HG03558 (cell line): ENCODE results near the gene GPS2.

Source experiments
- ATAC-seq: cut with Tn5 transposase; IDR thresholded peaks from one replicate; pipeline ENCODE4 v1.9.1; 2021; ENCODE audit warnings: moderate number of reproducible peaks; ENCODE audit not compliant: unreplicated experiment; ENCODE audit errors: extremely low read depth

Gene GPS2

DNA sequence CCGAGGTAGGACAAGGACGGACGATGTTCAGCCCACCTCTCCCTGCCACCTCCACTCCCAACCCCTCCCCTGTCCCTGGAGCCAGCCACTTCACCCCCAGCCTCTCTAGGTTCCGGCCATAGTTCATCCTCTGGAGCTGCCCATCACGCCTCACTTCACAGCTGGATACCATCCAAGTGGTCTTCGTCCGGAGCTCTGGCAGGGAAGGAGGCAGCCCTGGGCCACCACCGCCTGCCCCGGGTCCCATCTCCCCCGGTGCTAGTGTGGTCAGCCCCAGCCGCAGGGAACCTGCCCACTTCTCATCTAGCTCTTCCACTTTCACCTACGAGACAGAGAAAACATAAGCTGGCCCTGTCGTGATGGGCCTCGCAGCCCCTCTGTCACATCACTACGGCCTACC lies 6.3 kb upstream of the GPS2 start:
- ATAC-seq: no peak

GRCh38 chr17:7318121-7318860 lies 3.1 kb upstream of the GPS2 start:
- ATAC-seq: no peak

GRCh38 chr17:7317161-7317803 lies 2.1 kb upstream of the GPS2 start:
- ATAC-seq: no peak

DNA sequence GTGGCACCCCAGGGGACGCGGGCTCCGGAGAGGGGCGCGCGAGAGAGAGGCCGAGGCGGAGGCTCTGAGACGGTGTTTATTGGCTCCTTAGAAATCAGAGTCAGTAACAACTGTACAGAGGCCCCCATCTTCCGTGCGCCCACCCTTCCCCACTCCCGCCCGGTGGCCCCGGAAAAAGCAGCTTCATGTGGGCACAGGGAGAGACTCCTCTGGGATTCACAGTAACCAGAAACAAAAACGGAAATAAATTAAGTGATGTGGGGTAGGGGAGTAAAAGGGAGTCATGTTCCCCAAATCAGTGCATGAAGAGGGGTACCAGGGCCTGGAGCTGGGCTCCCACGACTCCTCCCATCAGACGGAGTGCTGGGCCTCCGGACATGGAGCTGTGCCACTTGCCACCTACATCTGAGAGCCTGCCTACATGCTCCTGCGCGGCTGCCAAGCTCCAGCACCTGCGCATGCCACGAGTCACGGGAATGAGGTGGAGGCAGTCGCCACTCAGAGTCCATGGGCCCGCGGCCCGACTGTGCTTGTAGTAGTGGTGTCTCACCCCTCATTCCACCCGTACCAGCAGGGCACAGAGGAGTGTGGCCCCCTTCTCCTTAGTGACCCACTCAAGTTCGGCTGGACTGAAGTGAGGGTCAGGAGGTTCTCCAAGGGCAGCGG lies 543 bp upstream of the GPS2 start:
- ATAC-seq: no peak

- no peak for ATAC-seq
Measured at GRCh38 chr17:7313890-7314718, 1.1 kb downstream of the GPS2 start.

DNA sequence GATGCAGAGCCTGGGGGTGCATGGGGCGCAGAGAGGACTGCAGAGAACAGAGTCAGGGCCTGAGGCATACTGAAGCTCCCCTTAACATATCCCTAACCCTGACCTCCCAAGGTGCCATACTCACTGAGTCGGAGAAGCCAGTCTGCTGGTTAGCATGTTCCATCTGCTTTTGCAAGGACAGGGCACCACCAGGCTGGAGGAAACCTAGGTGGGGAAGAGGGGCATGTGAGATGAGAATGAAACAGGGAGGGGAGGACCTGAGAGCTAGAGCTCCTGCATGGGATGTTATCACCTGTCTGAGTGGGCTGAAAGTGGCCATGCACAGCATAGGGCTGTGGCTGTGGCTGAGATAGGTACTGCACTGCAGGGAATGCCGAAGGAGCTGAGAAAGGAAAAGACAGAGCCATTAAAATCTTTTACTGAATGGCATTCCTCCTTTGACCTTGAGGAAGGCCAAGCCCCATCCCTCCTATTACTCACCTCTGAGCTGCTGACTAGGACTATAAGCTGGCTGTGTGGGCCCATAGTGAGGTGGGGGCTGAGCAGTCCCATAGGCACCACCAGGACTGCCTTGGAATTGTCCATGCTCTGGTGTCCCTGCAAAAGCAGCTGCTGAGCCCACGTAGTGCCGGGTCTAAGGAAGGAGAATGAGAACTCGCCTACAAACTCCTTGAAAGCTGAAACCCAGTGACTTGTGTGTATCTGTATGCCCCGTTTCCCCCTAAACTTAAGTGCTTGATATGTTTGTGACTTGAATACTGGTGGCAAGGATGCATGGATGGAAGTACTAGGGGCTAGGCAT lies 1.9 kb downstream of the GPS2 start:
- ATAC-seq: no peak

DNA sequence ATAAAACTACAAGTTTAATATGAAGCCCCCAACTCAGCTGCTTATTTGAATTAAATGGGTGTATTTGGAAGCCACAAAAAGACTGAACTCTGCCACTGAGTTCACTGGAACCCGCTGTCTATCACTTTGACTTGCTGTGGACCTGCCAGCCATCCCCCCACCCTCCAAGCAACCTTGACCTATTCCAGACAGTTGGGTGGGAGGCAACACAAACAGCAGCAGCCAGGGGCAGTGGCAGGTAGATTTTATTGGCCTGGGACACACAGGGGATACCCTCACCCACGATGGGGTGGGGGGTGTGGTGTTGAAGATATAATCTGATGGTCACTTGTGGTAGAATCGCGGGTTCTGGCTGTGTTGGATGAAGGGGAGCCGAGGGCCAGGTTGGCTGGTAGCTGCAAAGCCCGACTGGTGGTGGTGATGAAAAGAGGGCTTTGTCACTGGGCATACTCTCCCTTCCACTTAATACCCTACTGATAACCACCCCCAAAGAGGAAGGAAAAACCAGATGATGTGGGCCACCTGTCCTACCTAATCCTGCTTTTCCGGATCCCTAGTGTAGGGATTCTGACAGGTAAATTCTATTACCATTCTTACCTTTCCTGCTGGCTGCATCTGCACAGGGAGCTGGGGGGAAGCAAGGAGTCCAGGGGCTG lies 2.6 kb downstream of the GPS2 start:
- no peak for ATAC-seq

DNA sequence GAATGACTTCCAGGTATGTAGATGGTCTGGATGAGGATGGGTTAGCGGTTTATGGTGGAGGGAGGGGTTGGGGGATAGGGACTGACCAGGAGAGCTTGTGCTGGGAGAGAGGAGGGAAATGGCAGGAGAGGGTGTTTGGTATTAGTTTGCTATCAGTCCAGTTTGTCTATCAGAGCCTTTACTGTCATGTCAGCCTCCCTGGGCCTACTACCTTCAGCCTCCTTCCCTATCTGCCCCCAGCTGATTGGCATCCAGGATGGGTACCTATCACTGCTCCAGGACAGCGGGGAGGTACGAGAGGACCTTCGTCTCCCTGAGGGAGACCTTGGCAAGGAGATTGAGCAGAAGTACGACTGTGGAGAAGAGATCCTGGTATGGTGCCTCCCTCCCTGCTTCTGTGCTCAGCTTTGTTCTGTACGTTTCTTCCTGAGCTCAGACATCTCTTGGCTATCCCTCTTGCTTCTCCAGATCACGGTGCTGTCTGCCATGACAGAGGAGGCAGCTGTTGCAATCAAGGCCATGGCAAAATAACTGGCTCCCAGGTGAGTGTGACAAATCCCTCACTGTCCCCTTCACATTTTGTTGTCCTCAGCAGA lies 4.0 kb downstream of the GPS2 start:
- no peak for ATAC-seq

GRCh38 chr17:7309628-7310027 lies 5.5 kb downstream of the GPS2 start:
- ATAC-seq: no peak

DNA sequence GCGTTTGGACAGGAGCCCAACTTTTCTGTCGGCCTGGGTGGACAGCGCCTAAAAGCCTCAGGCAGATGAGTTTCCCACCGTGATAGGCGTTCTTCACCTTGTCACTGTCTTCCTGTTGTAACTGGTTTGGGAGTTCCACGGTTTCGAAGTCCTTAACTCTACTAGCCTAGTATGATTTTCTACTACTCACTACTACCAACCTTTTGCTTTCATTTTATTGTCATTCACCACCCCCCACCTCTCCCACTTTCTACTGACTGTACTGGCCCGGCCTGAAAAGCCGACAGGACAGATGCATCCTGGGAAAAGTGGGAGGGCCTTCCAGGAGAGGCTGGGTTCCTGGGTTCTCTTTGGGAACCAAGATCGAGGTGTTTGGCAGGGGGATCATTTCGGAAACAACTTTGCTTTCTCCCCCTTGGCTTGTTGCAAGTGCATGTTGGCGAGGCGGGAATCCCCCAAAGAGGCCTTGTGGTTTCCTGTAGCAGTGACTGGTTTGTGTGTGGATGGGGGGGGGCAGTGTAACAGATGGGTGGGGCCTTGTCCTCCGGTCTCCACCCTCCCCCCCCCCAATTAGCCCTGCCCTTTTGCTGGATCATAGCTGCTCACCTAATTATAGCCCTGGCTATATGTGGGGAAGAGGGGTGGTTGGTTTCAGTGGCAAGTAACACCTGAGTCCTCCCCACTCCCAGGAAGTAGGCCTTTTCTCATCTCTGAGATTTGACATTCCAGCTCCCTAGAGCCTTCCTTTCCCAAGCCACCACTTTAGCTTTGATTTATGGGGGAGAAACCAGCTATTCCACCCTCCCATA lies 6.3 kb downstream of the GPS2 start:
- no peak for ATAC-seq

DNA sequence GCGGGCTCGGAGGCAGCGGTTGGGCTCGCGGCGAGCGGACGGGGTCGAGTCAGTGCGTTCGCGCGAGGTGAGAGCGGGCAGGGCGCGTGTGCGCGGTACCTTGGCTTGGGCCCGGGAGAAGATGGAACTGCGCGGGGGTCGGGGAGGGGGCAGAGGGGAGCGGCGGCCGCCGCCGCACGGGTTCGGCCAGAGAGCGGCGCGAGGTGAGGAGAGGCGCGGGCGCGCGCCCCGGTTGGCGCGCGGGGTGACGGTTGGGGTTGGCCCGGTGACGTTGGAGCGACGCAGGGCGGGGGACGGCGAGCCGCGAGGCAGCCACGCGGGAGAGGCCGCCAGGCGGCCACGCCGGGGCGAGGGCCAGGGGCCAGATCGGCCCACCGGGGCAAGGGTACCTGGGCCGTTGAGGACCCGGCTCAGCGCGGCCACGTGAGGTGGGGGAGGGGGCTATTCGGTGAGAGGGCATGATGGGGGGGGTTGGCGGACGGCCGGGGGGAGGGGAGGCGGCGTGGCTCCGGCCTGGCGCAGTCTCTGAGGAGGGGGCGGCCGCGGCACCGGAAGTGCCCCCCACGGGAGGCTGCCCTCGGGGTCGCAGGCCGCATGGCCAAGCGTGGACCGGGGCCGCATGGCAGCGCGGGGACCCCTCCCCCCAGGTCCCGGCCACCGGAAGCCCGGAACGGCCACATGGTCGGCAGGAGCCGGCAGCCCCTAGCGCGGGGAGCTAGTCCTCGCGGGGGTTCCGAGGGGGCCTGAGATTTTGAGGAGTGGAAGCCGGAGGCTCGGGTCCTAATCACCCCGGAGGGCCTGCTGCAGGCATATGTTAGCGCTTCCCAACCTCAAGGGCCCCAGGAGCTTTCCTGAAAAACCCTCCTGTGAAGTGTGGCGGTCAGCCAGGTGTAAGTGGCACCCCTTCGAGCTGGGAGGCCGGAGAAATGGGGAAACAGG lies 7.2 kb downstream of the GPS2 start:
- no peak for ATAC-seq

DNA sequence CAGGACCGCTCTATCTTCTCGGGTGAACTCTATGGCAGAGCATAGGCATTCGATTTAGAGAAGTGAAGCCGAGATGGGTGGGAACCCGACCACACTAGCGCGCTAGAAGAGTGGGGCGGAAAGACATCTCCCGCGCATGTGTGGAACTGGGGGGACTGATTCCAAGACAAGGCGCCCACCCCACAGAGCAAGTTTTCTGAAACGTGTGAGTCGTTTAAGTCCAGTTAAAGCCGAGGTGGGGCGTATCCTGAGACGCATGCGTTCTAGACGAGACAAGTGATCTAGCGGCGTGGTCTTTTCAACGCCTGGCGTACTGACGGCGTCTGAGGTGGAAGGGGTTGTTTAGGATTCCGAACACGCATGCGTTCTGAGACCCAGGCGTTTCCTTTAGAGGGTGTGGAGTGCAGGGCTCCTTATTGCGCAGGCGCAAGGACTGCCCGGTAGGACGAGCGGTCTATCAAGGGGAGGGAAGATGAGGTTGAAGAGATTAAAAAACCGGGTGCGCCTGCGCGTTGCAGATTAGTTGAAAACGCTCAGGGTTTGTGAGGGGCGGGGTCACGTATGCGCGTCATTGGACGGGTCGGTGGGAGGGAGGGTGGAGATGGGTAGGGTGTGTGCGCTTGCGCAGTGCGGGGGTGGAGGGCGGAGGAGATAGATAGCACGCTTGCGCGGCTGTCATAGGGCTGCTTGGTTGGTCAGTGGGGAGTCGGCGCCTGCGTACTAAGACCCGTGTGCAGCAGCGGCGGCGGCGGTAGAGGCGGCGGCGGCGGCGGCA lies 8.1 kb downstream of the GPS2 start, which contains the start of gene EIF5A:
TSS of gene EIF5A (plus strand) at position 718 of the 775 bp plus-strand sequence. CDS start 2,008 bp downstream, outside the sequence.
- ATAC-seq: peak; percentile 42

- ATAC-seq: no peak
Measured at GRCh38 chr17:7304179-7304578, 11.0 kb downstream of the GPS2 start.

- no peak for ATAC-seq
Measured at GRCh38 chr17:7296189-7296861, 18.8 kb downstream of the GPS2 start.

DNA sequence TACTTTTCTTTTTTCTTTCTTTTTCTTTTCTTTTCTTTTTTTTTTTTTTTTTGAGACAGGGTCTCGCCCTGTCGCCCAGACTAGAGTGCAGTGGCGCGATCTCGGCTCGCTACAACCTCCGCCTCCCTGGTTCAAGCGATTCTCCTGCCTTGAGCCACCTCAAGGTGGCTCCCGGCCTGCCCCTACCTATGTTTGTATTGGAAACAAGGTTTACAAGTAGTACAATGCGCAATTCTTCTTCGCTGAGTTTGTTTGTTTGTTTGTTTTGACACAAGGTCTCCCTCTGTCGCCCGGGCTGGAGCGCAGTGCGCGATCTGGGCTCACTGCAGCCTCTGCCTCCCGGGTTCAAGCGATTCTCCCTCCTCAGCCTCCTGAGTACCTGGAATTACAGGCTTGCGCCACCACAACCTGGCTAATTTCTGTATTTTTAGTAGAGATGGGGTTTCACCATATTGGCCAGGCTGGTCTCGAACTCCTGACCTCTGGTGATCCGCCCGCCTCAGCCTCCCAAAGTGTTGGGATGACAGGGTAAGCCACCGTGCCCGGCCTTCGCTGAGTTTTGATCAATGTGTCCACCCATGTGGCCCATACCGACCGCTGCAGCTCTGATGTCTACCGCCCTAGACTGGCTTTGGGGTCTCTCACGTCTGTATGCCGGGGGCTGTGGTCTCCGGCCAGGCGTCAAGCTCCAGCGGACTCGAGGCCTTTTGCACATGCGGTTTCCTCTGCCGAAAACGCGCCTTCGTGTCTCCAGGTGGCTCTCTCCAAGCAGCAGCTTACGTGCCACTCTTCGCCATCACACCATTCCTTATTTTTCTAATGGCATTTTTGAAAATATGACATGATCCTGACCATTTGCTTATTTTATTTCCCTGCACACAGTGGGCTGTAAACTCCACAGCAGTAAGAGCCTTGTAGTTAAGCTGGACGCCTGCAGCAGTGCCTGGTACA lies 19.7 kb downstream of the GPS2 start:
- no peak for ATAC-seq
